T-helper 2 cell treated with Interferon-gamma antibody and Interleukin-4, amounts not matched to agents 5 μg/mL and 100 μg/mL, for 36 hours (primary cell): ENCODE data around the gene EIPR1.
"Not testable (repeated sequence)": the region's sequence is repeated elsewhere in the genome, so short reads cannot be mapped to it uniquely, and the experiment has no call there.

Source experiments
- DNase-seq: peaks from one replicate; pipeline ENCODE4 v3.0.0; 2021; ENCODE audit warnings: low spot score
- H3K27ac Mint-ChIP-seq: one replicate; pipeline ENCODE4 v1.8.0; 2021; ENCODE audit warnings: mild to moderate bottlenecking, mixed read lengths
- H3K27me3 Mint-ChIP-seq: one replicate; pipeline ENCODE4 v1.8.0; 2021; ENCODE audit warnings: low read depth, mixed read lengths
- H3K36me3 Mint-ChIP-seq: one replicate; pipeline ENCODE4 v1.8.0; 2021; ENCODE audit warnings: low read depth, mixed read lengths
- H3K4me1 Mint-ChIP-seq: one replicate; pipeline ENCODE4 v1.8.0; 2021; ENCODE audit warnings: low read depth, mixed read lengths
- H3K4me3 Mint-ChIP-seq: one replicate; pipeline ENCODE4 v1.8.0; 2022; ENCODE audit warnings: mild to moderate bottlenecking, moderate library complexity, mixed read lengths
- H3K9me3 Mint-ChIP-seq: one replicate; pipeline ENCODE4 v1.8.0; 2021; ENCODE audit warnings: mixed read lengths

Gene EIPR1

GRCh38 chr2:3200420-3200939 lies 177.1 kb downstream of the EIPR1 start:
- no peaks in the 10 kb centered on the region for H3K27me3 Mint-ChIP-seq
- DNase-seq = no peak
- H3K4me3 Mint-ChIP-seq = no peak overlapping the region
- no peaks in the 10 kb centered on the region for H3K4me1 Mint-ChIP-seq
- no peak overlapping the region for H3K27ac Mint-ChIP-seq
- H3K9me3 Mint-ChIP-seq = no peaks in the 10 kb centered on the region
- peaks cover 2% of the 10 kb centered on the region for H3K36me3 Mint-ChIP-seq

- Mint-ChIP-seq H3K27me3 (no peaks in the 10 kb centered on the region), H3K36me3 (peaks cover 6% of the 10 kb centered on the region), H3K4me1 (no peaks in the 10 kb centered on the region), H3K4me3 (no peak overlapping the region), H3K27ac (no peak overlapping the region), H3K9me3 (no peaks in the 10 kb centered on the region)
- DNase-seq = no peak
Observed at GRCh38 chr2:3199627-3200345, 177.8 kb downstream of the EIPR1 start.

GRCh38 chr2:3198671-3199192 lies 178.9 kb downstream of the EIPR1 start:
- H3K4me3 Mint-ChIP-seq, H3K36me3 Mint-ChIP-seq, DNase-seq, H3K9me3 Mint-ChIP-seq, H3K27ac Mint-ChIP-seq, H3K4me1 Mint-ChIP-seq, H3K27me3 Mint-ChIP-seq: not testable (repeated sequence)

GRCh38 chr2:3198119-3198518 lies 179.5 kb downstream of the EIPR1 start:
- H3K27me3 Mint-ChIP-seq = no peaks in the 10 kb centered on the region
- no peak overlapping the region for H3K27ac Mint-ChIP-seq
- no peak overlapping the region for H3K4me3 Mint-ChIP-seq
- no peaks in the 10 kb centered on the region for H3K4me1 Mint-ChIP-seq
- H3K36me3 Mint-ChIP-seq = peaks cover 7% of the 10 kb centered on the region
- H3K9me3 Mint-ChIP-seq = no peaks in the 10 kb centered on the region
- no peak for DNase-seq

GRCh38 chr2:3197308-3197707 lies 180.3 kb downstream of the EIPR1 start:
- Mint-ChIP-seq H3K4me1 (no peaks in the 10 kb centered on the region), H3K9me3 (no peaks in the 10 kb centered on the region), H3K27me3 (no peaks in the 10 kb centered on the region), H3K36me3 (peaks cover 12% of the 10 kb centered on the region), H3K4me3 (no peak overlapping the region), H3K27ac (no peak overlapping the region)
- no peak for DNase-seq

- no peak for DNase-seq
- Mint-ChIP-seq H3K4me3 (no peak overlapping the region), H3K27ac (no peak overlapping the region), H3K4me1 (no peaks in the 10 kb centered on the region), H3K9me3 (no peaks in the 10 kb centered on the region), H3K27me3 (no peaks in the 10 kb centered on the region), H3K36me3 (peaks cover 14% of the 10 kb centered on the region)
Observed at GRCh38 chr2:3196716-3197115, 180.9 kb downstream of the EIPR1 start.

- H3K36me3 Mint-ChIP-seq = peaks cover 14% of the 10 kb centered on the region
- H3K4me1 Mint-ChIP-seq = no peaks in the 10 kb centered on the region
- no peaks in the 10 kb centered on the region for H3K27me3 Mint-ChIP-seq
- no peak for DNase-seq
- no peak overlapping the region for H3K27ac Mint-ChIP-seq
- H3K4me3 Mint-ChIP-seq = no peak overlapping the region
- H3K9me3 Mint-ChIP-seq = no peaks in the 10 kb centered on the region
Observed at GRCh38 chr2:3195641-3196476, 181.8 kb downstream of the EIPR1 start.

GRCh38 chr2:3194828-3195227 lies 182.8 kb downstream of the EIPR1 start:
- Mint-ChIP-seq H3K36me3 (peaks cover 14% of the 10 kb centered on the region), H3K27ac (no peak overlapping the region), H3K4me3 (no peak overlapping the region), H3K9me3 (no peaks in the 10 kb centered on the region), H3K27me3 (no peaks in the 10 kb centered on the region), H3K4me1 (no peaks in the 10 kb centered on the region)
- no peak for DNase-seq

GRCh38 chr2:3193443-3194330 lies 183.9 kb downstream of the EIPR1 start:
- no peak for DNase-seq
- Mint-ChIP-seq H3K27me3 (no peaks in the 10 kb centered on the region), H3K36me3 (peaks cover 14% of the 10 kb centered on the region), H3K27ac (no peak overlapping the region), H3K4me1 (no peaks in the 10 kb centered on the region), H3K4me3 (no peak overlapping the region), H3K9me3 (no peaks in the 10 kb centered on the region)

GRCh38 chr2:3192920-3193319 lies 184.7 kb downstream of the EIPR1 start:
- Mint-ChIP-seq H3K27me3 (no peaks in the 10 kb centered on the region), H3K4me1 (no peaks in the 10 kb centered on the region), H3K4me3 (no peak overlapping the region), H3K36me3 (peaks cover 14% of the 10 kb centered on the region), H3K9me3 (no peaks in the 10 kb centered on the region), H3K27ac (no peak overlapping the region)
- no peak for DNase-seq

GRCh38 chr2:3192281-3192818 lies 185.3 kb downstream of the EIPR1 start:
- H3K4me3 Mint-ChIP-seq = no peak overlapping the region
- H3K36me3 Mint-ChIP-seq = peaks cover 14% of the 10 kb centered on the region
- no peak for DNase-seq
- H3K27me3 Mint-ChIP-seq = no peaks in the 10 kb centered on the region
- H3K9me3 Mint-ChIP-seq = no peaks in the 10 kb centered on the region
- no peaks in the 10 kb centered on the region for H3K4me1 Mint-ChIP-seq
- no peak overlapping the region for H3K27ac Mint-ChIP-seq

GRCh38 chr2:3189961-3190360 lies 187.7 kb downstream of the EIPR1 start:
- Mint-ChIP-seq H3K4me3 (no peak overlapping the region), H3K27ac (no peak overlapping the region), H3K36me3 (peaks cover 11% of the 10 kb centered on the region)

GRCh38 chr2:3189076-3189591 lies 188.5 kb downstream of the EIPR1 start:
- no peak for DNase-seq
- no peak overlapping the region for H3K4me3 Mint-ChIP-seq
- no peak overlapping the region for H3K27ac Mint-ChIP-seq
- H3K4me1 Mint-ChIP-seq = no peaks in the 10 kb centered on the region
- peaks cover 11% of the 10 kb centered on the region for H3K36me3 Mint-ChIP-seq
- H3K27me3 Mint-ChIP-seq = no peaks in the 10 kb centered on the region
- no peaks in the 10 kb centered on the region for H3K9me3 Mint-ChIP-seq

More at GRCh38 chr2:3189961-3190360, 187.7 kb downstream of the EIPR1 start:
- Mint-ChIP-seq H3K9me3 (no peaks in the 10 kb centered on the region), H3K4me1 (no peaks in the 10 kb centered on the region), H3K27me3 (no peaks in the 10 kb centered on the region)
- DNase-seq = no peak
